Activated CD8-positive, alpha-beta memory T cell treated with anti-CD3 and anti-CD28 coated beads, Interleukin-2, amount 50 U/mL, for 1 hour (primary cell): ENCODE results near the gene FAM25G.
"Not testable (repeated sequence)": the region's sequence is repeated elsewhere in the genome, so short reads cannot be mapped to it uniquely, and the experiment has no call there.

Experiments used
- DNase-seq: peaks from one replicate; pipeline ENCODE4 v3.0.0-alpha.2; 2020; ENCODE audit errors: extremely low read depth

Gene FAM25G

GRCh38 chr10:47465216-47465917 lies 26.1 kb downstream of the FAM25G start:
- not testable (repeated sequence) for DNase-seq

- DNase-seq = not testable (repeated sequence)
Measured at GRCh38 chr10:47462577-47463358, 28.7 kb downstream of the FAM25G start.

- DNase-seq = not testable (repeated sequence)
Measured at GRCh38 chr10:47461261-47461687, 30.2 kb downstream of the FAM25G start.

- DNase-seq = no peak
Measured at GRCh38 chr10:47458466-47459154, 32.9 kb downstream of the FAM25G start.

- DNase-seq = no peak
Measured at GRCh38 chr10:47457826-47458225, 33.7 kb downstream of the FAM25G start.

- DNase-seq = no peak
Measured at GRCh38 chr10:47457528-47457820, 34.0 kb downstream of the FAM25G start.

GRCh38 chr10:47456794-47457527 lies 34.5 kb downstream of the FAM25G start:
- DNase-seq = no peak

GRCh38 chr10:47456079-47456785 lies 35.3 kb downstream of the FAM25G start:
- DNase-seq = no peak

- DNase-seq = not testable (repeated sequence)
Measured at GRCh38 chr10:47455350-47456078, 36.0 kb downstream of the FAM25G start.

- DNase-seq = no peak
Measured at GRCh38 chr10:47454780-47455058, 36.8 kb downstream of the FAM25G start.

GRCh38 chr10:47454008-47454779 lies 37.3 kb downstream of the FAM25G start:
- DNase-seq = no peak

GRCh38 chr10:47453141-47454007 lies 38.1 kb downstream of the FAM25G start:
- no peak for DNase-seq

GRCh38 chr10:47452495-47453140 lies 38.9 kb downstream of the FAM25G start:
- no peak for DNase-seq

GRCh38 chr10:47451998-47452494 lies 39.5 kb downstream of the FAM25G start:
- no peak for DNase-seq

- no peak for DNase-seq
Measured at GRCh38 chr10:47451273-47451997, 40.1 kb downstream of the FAM25G start.

- no peak for DNase-seq
Measured at GRCh38 chr10:47450442-47450841, 41.1 kb downstream of the FAM25G start.

- no peak for DNase-seq
Measured at GRCh38 chr10:47449979-47450378, 41.5 kb downstream of the FAM25G start.
